ENCODE results near the gene PALB2. TPM values are rescaled to one million over a fixed set of nuclear protein-coding genes. Genes with fewer than 3 reads are reported as not detected.

PALB2 gene
- polyA plus RNA-seq, 3 donors = 2.3 to 3.3 (median 2.5) TPM

DNA sequence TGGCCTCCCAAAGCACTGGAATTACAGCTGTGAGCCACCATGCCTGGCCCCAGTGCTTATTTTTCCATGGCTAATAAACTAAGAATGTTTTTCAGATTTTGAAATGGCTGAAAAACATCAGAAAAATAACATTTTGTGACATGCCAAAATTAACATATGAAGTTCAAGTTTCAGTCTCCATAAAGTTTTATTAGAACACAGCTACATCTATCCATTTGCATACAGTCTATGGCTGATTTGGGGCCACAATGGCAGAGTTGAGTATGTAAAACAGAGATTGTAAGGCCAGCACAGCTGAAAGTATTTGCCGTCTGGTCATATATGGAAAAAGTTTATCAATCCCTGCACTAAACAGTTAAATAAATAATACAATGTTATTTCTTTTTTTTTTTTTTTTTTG lies 31.2 kb downstream of the PALB2 start:
- H3K36me3 ChIP-seq (replicated peaks in 1 of 2; ENCODE audit: control insufficient read depth in 1 of 2, insufficient read depth in 2 of 2, low read length in 2 of 2) = peaks cover 25 to 44% of the 10 kb centered on the region in 2 donors
- no peak overlapping the region for H2AFZ ChIP-seq (ENCODE audit: insufficient read depth, low read depth, low read length, poor library complexity, severe bottlenecking)
- H3K27ac ChIP-seq (ENCODE audit: low read depth in 1 of 2, low read length in 2 of 2) = no peak overlapping the region
- no peak overlapping the region for H3K4me3 ChIP-seq (replicated peaks in 1 of 3; ENCODE audit: low read depth in 2 of 3, low read length in 3 of 3)
- H3K27me3 ChIP-seq (ENCODE audit: control insufficient read depth in 2 of 2, insufficient read depth in 2 of 2, low read length in 2 of 2) = no peaks in the 10 kb centered on the region
- H3K4me2 ChIP-seq (replicated peaks; ENCODE audit: extremely low read depth, low read length, poor library complexity, severe bottlenecking) = no peak overlapping the region
- H3K4me3 Mint-ChIP-seq = no peak overlapping the region
- H4K20me1 ChIP-seq (ENCODE audit: insufficient read depth, low read length) = no peaks in the 10 kb centered on the region
- H3K79me2 ChIP-seq (ENCODE audit: insufficient read depth, low read length) = no peaks in the 10 kb centered on the region
- H3K27ac Mint-ChIP-seq = peak overlapping the region in 1 of 7 donors; percentile 55
- TF ChIP-seq CTCF (IDR thresholded peaks at IDR 0.05) = no peak
- H3K9me3 ChIP-seq (replicated peaks in 1 of 2; ENCODE audit: control insufficient read depth in 1 of 2, insufficient read depth in 1 of 2, low read length in 2 of 2) = no peaks in the 10 kb centered on the region
- intact Hi-C loops (cut with micrococcal nuclease) = no loop called here
- H3K9me3 Mint-ChIP-seq = no peaks in the 10 kb centered on the region
- H3K36me3 Mint-ChIP-seq = peaks cover 33 to 52% of the 10 kb centered on the region in 2 donors
- H3K4me1 Mint-ChIP-seq = peaks cover 3% of the 10 kb centered on the region
- DNase-seq = no peak
- H3K9ac ChIP-seq (ENCODE audit: insufficient read depth, low read length, poor library complexity, severe bottlenecking) = no peak overlapping the region
- no CpG with 5 or more reads among the region's 1 CpG for WGBS (ENCODE audit: insufficient coverage)
- no peaks in the 10 kb centered on the region for H3K4me1 ChIP-seq (ENCODE audit: control insufficient read depth in 1 of 2, insufficient read depth in 2 of 2, low read length in 2 of 2)
- no peaks in the 10 kb centered on the region for H3K27me3 Mint-ChIP-seq (ENCODE audit: low read depth in 3 of 3)

DNA sequence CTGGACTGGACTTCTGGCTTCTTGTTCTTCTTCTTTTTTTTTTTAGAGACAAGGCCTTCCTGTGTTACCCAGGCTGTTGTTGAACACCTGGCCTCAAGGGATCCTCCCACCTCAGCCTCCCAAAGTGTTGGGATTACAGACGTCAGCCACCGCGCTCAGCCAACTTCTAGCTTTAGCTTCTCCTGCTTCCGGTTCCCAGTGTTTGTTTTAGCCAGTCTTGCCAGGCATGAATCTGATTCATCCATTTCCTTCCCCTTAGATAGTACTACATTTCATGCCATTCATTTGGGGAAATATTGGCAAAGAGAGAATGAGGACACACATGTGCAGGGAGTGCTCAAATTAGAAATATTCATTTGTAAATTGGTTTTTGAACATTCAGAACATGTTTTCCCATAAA lies 32.9 kb downstream of the PALB2 start:
- Histone ChIP-seq H3K27ac (ENCODE audit: low read depth in 1 of 2, low read length in 2 of 2) (no peak overlapping the region), H3K9me3 (replicated peaks in 1 of 2; ENCODE audit: control insufficient read depth in 1 of 2, insufficient read depth in 1 of 2, low read length in 2 of 2) (no peaks in the 10 kb centered on the region), H3K9ac (ENCODE audit: insufficient read depth, low read length, poor library complexity, severe bottlenecking) (no peak overlapping the region), H3K27me3 (ENCODE audit: control insufficient read depth in 2 of 2, insufficient read depth in 2 of 2, low read length in 2 of 2) (no peaks in the 10 kb centered on the region), H3K36me3 (replicated peaks in 1 of 2; ENCODE audit: control insufficient read depth in 1 of 2, insufficient read depth in 2 of 2, low read length in 2 of 2) (peaks cover 30 to 46% of the 10 kb centered on the region in 2 donors), H3K4me3 (replicated peaks in 1 of 3; ENCODE audit: low read depth in 2 of 3, low read length in 3 of 3) (no peak overlapping the region), H4K20me1 (ENCODE audit: insufficient read depth, low read length) (no peaks in the 10 kb centered on the region), H3K4me1 (ENCODE audit: control insufficient read depth in 1 of 2, insufficient read depth in 2 of 2, low read length in 2 of 2) (no peaks in the 10 kb centered on the region), H2AFZ (ENCODE audit: insufficient read depth, low read depth, low read length, poor library complexity, severe bottlenecking) (no peak overlapping the region), H3K79me2 (ENCODE audit: insufficient read depth, low read length) (no peaks in the 10 kb centered on the region), H3K4me2 (replicated peaks; ENCODE audit: extremely low read depth, low read length, poor library complexity, severe bottlenecking) (no peak overlapping the region)
- H3K36me3 Mint-ChIP-seq = peaks cover 33 to 53% of the 10 kb centered on the region in 2 donors
- 48% methylated on average over 3 of the region's 4 CpGs for WGBS (ENCODE audit: insufficient coverage)
- H3K4me1 Mint-ChIP-seq = peaks cover 3% of the 10 kb centered on the region
- no peak for TF ChIP-seq CTCF (IDR thresholded peaks at IDR 0.05)
- peak overlapping the region in 6 of 7 donors; percentile 13 to 77 (median 65) for H3K27ac Mint-ChIP-seq
- H3K4me3 Mint-ChIP-seq = no peak overlapping the region
- H3K9me3 Mint-ChIP-seq = no peaks in the 10 kb centered on the region
- no peaks in the 10 kb centered on the region for H3K27me3 Mint-ChIP-seq (ENCODE audit: low read depth in 3 of 3)
- intact Hi-C loops (cut with micrococcal nuclease) = no loop called here
- DNase-seq = no peak

Data from CD14-positive monocyte (primary cell).